Stimulated activated memory B cell treated with anti-CD40 and anti-IgM and Interleukin-4, amounts not matched to agents 10 μg/mL and 1 μg/mL and 100 μg/mL, for 72 hours (primary cell): ENCODE results near the gene LDHB.

ENCODE experiments used
- ATAC-seq: fragments of 150-1000 bp; cut with Tn5 transposase; 2 replicates; pipeline ENCODE4 v1.10.0; 2021
- H3K27ac Mint-ChIP-seq: one replicate; pipeline ENCODE4 v1.8.0; 2022; ENCODE audit warnings: mild to moderate bottlenecking, mixed read lengths
- H3K27me3 Mint-ChIP-seq: one replicate; pipeline ENCODE4 v1.8.0; 2022; ENCODE audit warnings: mixed read lengths
- H3K36me3 Mint-ChIP-seq: one replicate; pipeline ENCODE4 v1.8.0; 2022; ENCODE audit warnings: mixed read lengths
- H3K4me1 Mint-ChIP-seq: one replicate; pipeline ENCODE4 v1.8.0; 2022; ENCODE audit warnings: mixed read lengths
- H3K4me3 Mint-ChIP-seq: one replicate; pipeline ENCODE4 v1.8.0; 2022; ENCODE audit warnings: mild to moderate bottlenecking, moderate library complexity, mixed read lengths
- H3K9me3 Mint-ChIP-seq: one replicate; pipeline ENCODE4 v1.8.0; 2022; ENCODE audit warnings: mixed read lengths

The LDHB gene

GRCh38 chr12:21657326-21658077, at the start of gene LDHB:
Gene LDHB (minus strand): TSS chr12:21657842. CDS start chr12:21654671, 3,171 bp downstream.
- peaks cover 13% of the 10 kb centered on the region for H3K36me3 Mint-ChIP-seq
- no peaks in the 10 kb centered on the region for H3K9me3 Mint-ChIP-seq
- ATAC-seq: peak; percentile 98
- peak within 1 kb of the TSS; percentile 94 for H3K4me3 Mint-ChIP-seq
- H3K27me3 Mint-ChIP-seq: no peaks in the 10 kb centered on the region
- peaks cover 29% of the 10 kb centered on the region for H3K4me1 Mint-ChIP-seq
- H3K27ac Mint-ChIP-seq: peak within 1 kb of the TSS; percentile 90

- Mint-ChIP-seq H3K4me3 (no peak overlapping the region), H3K4me1 (no peaks in the 10 kb centered on the region), H3K27me3 (peaks cover 9% of the 10 kb centered on the region), H3K36me3 (no peaks in the 10 kb centered on the region), H3K27ac (no peak overlapping the region), H3K9me3 (no peaks in the 10 kb centered on the region)
- no peak for ATAC-seq
Observed at GRCh38 chr12:21704847-21705246, 47.2 kb upstream of the LDHB start.

- no peaks in the 10 kb centered on the region for H3K9me3 Mint-ChIP-seq
- no peak for ATAC-seq
- H3K27me3 Mint-ChIP-seq: no peaks in the 10 kb centered on the region
- no peak overlapping the region for H3K4me3 Mint-ChIP-seq
- H3K4me1 Mint-ChIP-seq: no peaks in the 10 kb centered on the region
- no peak overlapping the region for H3K27ac Mint-ChIP-seq
- no peaks in the 10 kb centered on the region for H3K36me3 Mint-ChIP-seq
Observed at GRCh38 chr12:21699851-21700250, 42.2 kb upstream of the LDHB start.

- Mint-ChIP-seq H3K9me3 (no peaks in the 10 kb centered on the region), H3K36me3 (no peaks in the 10 kb centered on the region), H3K27ac (no peak overlapping the region), H3K4me1 (no peaks in the 10 kb centered on the region), H3K27me3 (no peaks in the 10 kb centered on the region), H3K4me3 (no peak overlapping the region)
- no peak for ATAC-seq
Observed at GRCh38 chr12:21697904-21698630, 40.4 kb upstream of the LDHB start.

- H3K4me3 Mint-ChIP-seq: no peak overlapping the region
- no peaks in the 10 kb centered on the region for H3K4me1 Mint-ChIP-seq
- ATAC-seq: no peak
- no peaks in the 10 kb centered on the region for H3K27me3 Mint-ChIP-seq
- H3K9me3 Mint-ChIP-seq: no peaks in the 10 kb centered on the region
- no peaks in the 10 kb centered on the region for H3K36me3 Mint-ChIP-seq
- H3K27ac Mint-ChIP-seq: no peak overlapping the region
Observed at GRCh38 chr12:21696625-21697024, 39.0 kb upstream of the LDHB start.

- H3K4me1 Mint-ChIP-seq: no peaks in the 10 kb centered on the region
- H3K9me3 Mint-ChIP-seq: no peaks in the 10 kb centered on the region
Observed at GRCh38 chr12:21695986-21696385, 38.3 kb upstream of the LDHB start.

GRCh38 chr12:21694660-21695059, 37.0 kb upstream of the LDHB start:
- ATAC-seq: peak; percentile 16
- H3K9me3 Mint-ChIP-seq: no peaks in the 10 kb centered on the region
- no peak overlapping the region for H3K27ac Mint-ChIP-seq
- no peaks in the 10 kb centered on the region for H3K27me3 Mint-ChIP-seq
- no peak overlapping the region for H3K4me3 Mint-ChIP-seq
- no peaks in the 10 kb centered on the region for H3K4me1 Mint-ChIP-seq
- H3K36me3 Mint-ChIP-seq: no peaks in the 10 kb centered on the region

More at GRCh38 chr12:21695986-21696385, 38.3 kb upstream of the LDHB start:
- no peak overlapping the region for H3K4me3 Mint-ChIP-seq
- no peak overlapping the region for H3K27ac Mint-ChIP-seq
- no peaks in the 10 kb centered on the region for H3K36me3 Mint-ChIP-seq
- no peak for ATAC-seq
- no peaks in the 10 kb centered on the region for H3K27me3 Mint-ChIP-seq

GRCh38 chr12:21691515-21691914, 33.9 kb upstream of the LDHB start:
- H3K4me3 Mint-ChIP-seq: no peak overlapping the region
- peaks cover 6% of the 10 kb centered on the region for H3K9me3 Mint-ChIP-seq
- no peaks in the 10 kb centered on the region for H3K4me1 Mint-ChIP-seq
- no peak for ATAC-seq
- H3K27ac Mint-ChIP-seq: no peak overlapping the region
- peaks cover 27% of the 10 kb centered on the region for H3K27me3 Mint-ChIP-seq
- H3K36me3 Mint-ChIP-seq: peaks cover 10% of the 10 kb centered on the region

GRCh38 chr12:21690704-21691368, 33.2 kb upstream of the LDHB start:
- H3K4me3 Mint-ChIP-seq: no peak overlapping the region
- H3K27me3 Mint-ChIP-seq: peaks cover 27% of the 10 kb centered on the region
- peaks cover 10% of the 10 kb centered on the region for H3K36me3 Mint-ChIP-seq
- H3K4me1 Mint-ChIP-seq: no peaks in the 10 kb centered on the region
- ATAC-seq: no peak
- no peak overlapping the region for H3K27ac Mint-ChIP-seq
- H3K9me3 Mint-ChIP-seq: peaks cover 6% of the 10 kb centered on the region

GRCh38 chr12:21683115-21683514, 25.5 kb upstream of the LDHB start:
- no peak for ATAC-seq
- Mint-ChIP-seq H3K36me3 (no peaks in the 10 kb centered on the region), H3K9me3 (no peaks in the 10 kb centered on the region), H3K27ac (no peak overlapping the region), H3K4me1 (no peaks in the 10 kb centered on the region), H3K4me3 (no peak overlapping the region), H3K27me3 (peaks cover 14% of the 10 kb centered on the region)

GRCh38 chr12:21678959-21679358, 21.3 kb upstream of the LDHB start:
- Mint-ChIP-seq H3K27ac (no peak overlapping the region), H3K9me3 (no peaks in the 10 kb centered on the region), H3K4me3 (no peak overlapping the region), H3K36me3 (no peaks in the 10 kb centered on the region), H3K4me1 (no peaks in the 10 kb centered on the region), H3K27me3 (no peaks in the 10 kb centered on the region)
- no peak for ATAC-seq

- H3K27me3 Mint-ChIP-seq: no peaks in the 10 kb centered on the region
- H3K36me3 Mint-ChIP-seq: no peaks in the 10 kb centered on the region
- H3K4me3 Mint-ChIP-seq: no peak overlapping the region
- no peak overlapping the region for H3K27ac Mint-ChIP-seq
- no peaks in the 10 kb centered on the region for H3K4me1 Mint-ChIP-seq
- ATAC-seq: no peak
- no peaks in the 10 kb centered on the region for H3K9me3 Mint-ChIP-seq
Observed at GRCh38 chr12:21677622-21678277, 20.1 kb upstream of the LDHB start.

GRCh38 chr12:21677204-21677603, 19.6 kb upstream of the LDHB start:
- Mint-ChIP-seq H3K4me1 (no peaks in the 10 kb centered on the region), H3K9me3 (no peaks in the 10 kb centered on the region), H3K27ac (no peak overlapping the region), H3K27me3 (no peaks in the 10 kb centered on the region), H3K36me3 (no peaks in the 10 kb centered on the region), H3K4me3 (no peak overlapping the region)
- ATAC-seq: no peak

GRCh38 chr12:21676776-21677175, 19.1 kb upstream of the LDHB start:
- no peaks in the 10 kb centered on the region for H3K36me3 Mint-ChIP-seq
- no peak overlapping the region for H3K27ac Mint-ChIP-seq
- H3K4me1 Mint-ChIP-seq: no peaks in the 10 kb centered on the region
- no peaks in the 10 kb centered on the region for H3K9me3 Mint-ChIP-seq
- H3K4me3 Mint-ChIP-seq: no peak overlapping the region
- no peak for ATAC-seq
- no peaks in the 10 kb centered on the region for H3K27me3 Mint-ChIP-seq

- ATAC-seq: no peak
- Mint-ChIP-seq H3K27me3 (no peaks in the 10 kb centered on the region), H3K9me3 (no peaks in the 10 kb centered on the region), H3K36me3 (no peaks in the 10 kb centered on the region), H3K4me3 (no peak overlapping the region), H3K4me1 (no peaks in the 10 kb centered on the region), H3K27ac (no peak overlapping the region)
Observed at GRCh38 chr12:21675641-21676040, 18.0 kb upstream of the LDHB start.
